A549 (cell line): ENCODE data around the gene EIF4E2. TPM values are rescaled to one million over a fixed set of nuclear protein-coding genes. Genes with fewer than 3 reads are reported as not detected.

ENCODE experiments used
- ATAC-seq, 2 experiments: fragments of 200-7000 bp in 1 of 2; fragments of >200 bp in 1 of 2; cut with Nextera tagmentation in 1 of 2; cut with Tn5 transposase in 1 of 2; 3 replicates each; pipeline versions ENCODE4 v1.8.0 to v1.9.1; 2018 to 2020; ENCODE audit warnings: mild to moderate bottlenecking in 1 of 2, moderate library complexity in 1 of 2
- CTCF ChIA-PET: fragments of 300-600 bp; sonication (Branson Sonifier 250); formaldehyde crosslinking; extraction: SDS; loops from one replicate; lab custom pipeline; 2021; ENCODE audit warnings: antibody characterized with exemption, inconsistent platforms; lab: Yijun Ruan, JAX
- POLR2A ChIA-PET: fragments of 350-600 bp; formaldehyde crosslinking; extraction: SDS; loops from one replicate; lab custom pipeline; 2021; ENCODE audit warnings: antibody characterized with exemption, inconsistent platforms; lab: Yijun Ruan, JAX
- DNase-seq, 2 experiments: peaks; one replicate each; pipeline versions ENCODE4 v3.0.0 to v3.0.0-alpha.2; 2011 to 2016; ENCODE audit warnings: low read depth in 1 of 2, low spot score in 1 of 2
- FAIRE-seq: peaks from 2 replicates; lab custom pipeline; 2011; peaks lifted over from hg19 to GRCh38; lab: Jason Lieb, UNC
- H3K27ac ChIP-seq, 2 experiments: fragments of >200 bp; sonication (Bioruptor Twin); formaldehyde crosslinking; 3 replicates each; pipeline ENCODE4 v1.5.1; 2016 to 2017
- H3K4me1 ChIP-seq: fragments of >200 bp; sonication (Bioruptor Twin); formaldehyde crosslinking; 3 replicates; pipeline ENCODE4 v1.6.1; 2016
- H3K4me2 ChIP-seq: fragments of >200 bp; sonication (Bioruptor Twin); formaldehyde crosslinking; 3 replicates; pipeline ENCODE4 v1.6.1; 2016
- H3K4me3 ChIP-seq: fragments of >200 bp; sonication (Bioruptor Twin); formaldehyde crosslinking; 3 replicates; pipeline ENCODE4 v1.5.1; 2016
- H3K9me3 ChIP-seq: fragments of >200 bp; sonication (Bioruptor Twin); formaldehyde crosslinking; 3 replicates; pipeline ENCODE4 v1.6.1; 2016
- CHD4 ChIP-seq: fragments of 200-600 bp; sonication (generic); IDR thresholded peaks from 2 replicates; pipeline ENCODE4 v1.6.1; 2016; ENCODE audit warnings: antibody characterized with exemption, mild to moderate bottlenecking, borderline replicate concordance
- EHF ChIP-seq: fragments of 250-450 bp; sonication (Bioruptor Pico); IDR thresholded peaks from 2 replicates; pipeline ENCODE4 v1.5.0; 2020; ENCODE audit warnings: mild to moderate bottlenecking
- EHMT2 ChIP-seq: fragments of 200-600 bp; sonication (generic); IDR thresholded peaks from 2 replicates; pipeline ENCODE4 v1.6.1; 2016; ENCODE audit warnings: antibody characterized with exemption, low read depth, mild to moderate bottlenecking, moderate library complexity
- ELK1 ChIP-seq: fragments of 150-350 bp; IDR thresholded peaks from 2 replicates; pipeline ENCODE4 v1.6.1; 2014; ENCODE audit warnings: low read depth, mild to moderate bottlenecking, low read length
- ESRRA ChIP-seq: fragments of 150-350 bp; IDR thresholded peaks from 2 replicates; pipeline ENCODE4 v1.6.1; 2014; ENCODE audit warnings: mild to moderate bottlenecking, low read length, borderline replicate concordance
- FOSL2 ChIP-seq, 2 experiments: fragments of 450-650 bp in 1 of 2; fragments of >200 bp in 1 of 2; sonication (Bioruptor Twin) in 1 of 2; formaldehyde crosslinking; IDR thresholded peaks; 2 replicates each; pipeline versions ENCODE4 v1.5.0 to v1.6.1; 2016 to 2020; ENCODE audit warnings: mild to moderate bottlenecking in 1 of 2, moderate library complexity in 1 of 2
- GATA3 ChIP-seq: IDR thresholded peaks from 2 replicates; pipeline ENCODE4 v1.6.1; 2012; ENCODE audit warnings: borderline replicate concordance
- HDAC2 ChIP-seq: fragments of 200-600 bp; sonication (generic); IDR thresholded peaks from 2 replicates; pipeline ENCODE4 v1.6.1; 2016
- HMGXB4 ChIP-seq: fragments of 250-450 bp; sonication (Bioruptor Pico); IDR thresholded peaks from 2 replicates; pipeline ENCODE4 v1.5.0; 2021; ENCODE audit warnings: mild to moderate bottlenecking, moderate library complexity, borderline replicate concordance
- HOXB13 ChIP-seq: fragments of 250-450 bp; sonication (Bioruptor Pico); IDR thresholded peaks from 2 replicates; pipeline ENCODE4 v1.5.0; 2020; ENCODE audit warnings: low read depth, mild to moderate bottlenecking, moderate library complexity
- MAFK ChIP-seq: fragments of 450-650 bp; IDR thresholded peaks from 2 replicates; pipeline ENCODE4 v1.6.1; 2014; ENCODE audit not compliant: partially characterized antibody
- MAX ChIP-seq: IDR thresholded peaks from 2 replicates; pipeline ENCODE4 v1.6.1; 2012
- MAZ ChIP-seq: fragments of 150-350 bp; IDR thresholded peaks from 2 replicates; pipeline ENCODE4 v1.6.1; 2014; ENCODE audit warnings: antibody characterized with exemption, low read depth, low read length, borderline replicate concordance
- NFE2L2 ChIP-seq: fragments of 150-350 bp; conservative IDR thresholded peaks from 2 replicates; pipeline ENCODE4 v1.6.1; 2014; ENCODE audit warnings: low read length
- NPAS2 ChIP-seq: fragments of 250-450 bp; sonication (Bioruptor Pico); IDR thresholded peaks from 2 replicates; pipeline ENCODE4 v1.8.0; 2022; ENCODE audit warnings: mild to moderate bottlenecking, moderate library complexity, borderline replicate concordance
- NR3C1 ChIP-seq: fragments of >200 bp; sonication (Bioruptor Twin); formaldehyde crosslinking; IDR thresholded peaks from 3 replicates; pipeline ENCODE4 v1.6.1; 2017
- RNF2 ChIP-seq: fragments of 200-600 bp; sonication (generic); IDR thresholded peaks from 2 replicates; pipeline ENCODE4 v1.6.1; 2016; ENCODE audit warnings: low read depth, mild to moderate bottlenecking, antibody characterized with exemption, moderate library complexity, borderline replicate concordance
- TP53 ChIP-seq: fragments of 250-450 bp; sonication (Bioruptor Pico); IDR thresholded peaks from 2 replicates; pipeline ENCODE4 v1.5.0; 2021; ENCODE audit warnings: mild to moderate bottlenecking, moderate library complexity
- ZC3H11A ChIP-seq: fragments of 450-650 bp; IDR thresholded peaks from 2 replicates; pipeline ENCODE4 v1.6.1; 2014; ENCODE audit warnings: antibody characterized with exemption, mild to moderate bottlenecking
- ZNF302 ChIP-seq: fragments of 250-450 bp; sonication (Bioruptor Pico); IDR thresholded peaks from 2 replicates; pipeline ENCODE4 v1.9.0; 2021; ENCODE audit warnings: inconsistent platforms, mild to moderate bottlenecking, moderate library complexity
- WGBS: methylation state at CpG from one replicate; pipeline ENCODE4 v1.1.6; 2017; ENCODE audit errors: missing lambda C conversion rate; 5-methylcytosine and 5-hydroxymethylcytosine counted together
- polyA plus RNA-seq, 4 experiments: library from polyadenylated mRNA; depleted of rRNA in 3 of 4; stranded (reverse); fragments of >200 nt; fragmentation: RNase III in 1 of 4; extraction: RNeasy Plus Mini Kit Qiagen cat#74134 plus additional on column Dnase treatment in 1 of 4; gene quantifications; 2 replicates in 3 of 4; 3 replicates in 1 of 4; pipeline ENCODE4 v1.2.3, GENCODE V29; 2011 to 2017
- TF ChIP-seq, protein P1 (sequence below): fragments of >200 bp; sonication (Bioruptor Twin); formaldehyde crosslinking; IDR thresholded peaks from 3 replicates; pipeline ENCODE4 v1.6.1; 2016
- TF ChIP-seq, protein P2 (sequence below): IDR thresholded peaks from 2 replicates; pipeline ENCODE4 v1.6.1; 2012; ENCODE audit warnings: low read depth, borderline replicate concordance
- TF ChIP-seq, protein P3 (sequence below): fragments of >200 bp; sonication (Bioruptor Twin); formaldehyde crosslinking; IDR thresholded peaks from 2 replicates; pipeline ENCODE4 v1.6.1; 2016
- TF ChIP-seq, protein P4 (sequence below): fragments of >200 bp; sonication (Bioruptor Twin); formaldehyde crosslinking; IDR thresholded peaks from 3 replicates; pipeline ENCODE4 v1.5.1; 2016

The EIF4E2 gene
- polyA plus RNA-seq, 2 of the 4 experiments (the other 2 are of a cell fraction), result 49.1 to 177 TPM

- Histone ChIP-seq H3K4me2 (no peak overlapping the region), H3K4me3 (no peak overlapping the region), H3K27ac (no peak overlapping the region), H3K9me3 (no peaks in the 10 kb centered on the region), H3K4me1 (peaks cover 24% of the 10 kb centered on the region)
- POLR2A ChIA-PET, result no interaction called here
- DNase-seq (no peak), ATAC-seq (peak in 1 of 2 experiments; percentile 9; a peak in 2 of 6 replicates), FAIRE-seq (no peak)
- CTCF ChIA-PET, result interaction anchor here (1.0 kb wide), 1 partner anchor 66 kb away, joined by 3 read pairs; no protein-coding TSS in a partner anchor
- 68% methylated on average over 6 of the region's 10 CpGs for WGBS
- TF ChIP-seq ZC3H11A, result no peak
- no peak for TF ChIP-seq GATA3
- TF ChIP-seq HDAC2, result no peak
- TF ChIP-seq, protein P1, sequence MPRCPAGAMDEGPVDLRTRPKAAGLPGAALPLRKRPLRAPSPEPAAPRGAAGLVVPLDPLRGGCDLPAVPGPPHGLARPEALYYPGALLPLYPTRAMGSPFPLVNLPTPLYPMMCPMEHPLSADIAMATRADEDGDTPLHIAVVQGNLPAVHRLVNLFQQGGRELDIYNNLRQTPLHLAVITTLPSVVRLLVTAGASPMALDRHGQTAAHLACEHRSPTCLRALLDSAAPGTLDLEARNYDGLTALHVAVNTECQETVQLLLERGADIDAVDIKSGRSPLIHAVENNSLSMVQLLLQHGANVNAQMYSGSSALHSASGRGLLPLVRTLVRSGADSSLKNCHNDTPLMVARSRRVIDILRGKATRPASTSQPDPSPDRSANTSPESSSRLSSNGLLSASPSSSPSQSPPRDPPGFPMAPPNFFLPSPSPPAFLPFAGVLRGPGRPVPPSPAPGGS, result no peak
- no peak for TF ChIP-seq EHF (CRISPR knock-in tag)
- TF ChIP-seq, protein P2, sequence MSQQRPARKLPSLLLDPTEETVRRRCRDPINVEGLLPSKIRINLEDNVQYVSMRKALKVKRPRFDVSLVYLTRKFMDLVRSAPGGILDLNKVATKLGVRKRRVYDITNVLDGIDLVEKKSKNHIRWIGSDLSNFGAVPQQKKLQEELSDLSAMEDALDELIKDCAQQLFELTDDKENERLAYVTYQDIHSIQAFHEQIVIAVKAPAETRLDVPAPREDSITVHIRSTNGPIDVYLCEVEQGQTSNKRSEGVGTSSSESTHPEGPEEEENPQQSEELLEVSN, result no peak
- TF ChIP-seq, protein P3, sequence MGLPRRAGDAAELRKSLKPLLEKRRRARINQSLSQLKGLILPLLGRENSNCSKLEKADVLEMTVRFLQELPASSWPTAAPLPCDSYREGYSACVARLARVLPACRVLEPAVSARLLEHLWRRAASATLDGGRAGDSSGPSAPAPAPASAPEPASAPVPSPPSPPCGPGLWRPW, result no peak
- TF ChIP-seq CHD4, result no peak
- no peak for TF ChIP-seq MAZ
- TF ChIP-seq, protein P4, sequence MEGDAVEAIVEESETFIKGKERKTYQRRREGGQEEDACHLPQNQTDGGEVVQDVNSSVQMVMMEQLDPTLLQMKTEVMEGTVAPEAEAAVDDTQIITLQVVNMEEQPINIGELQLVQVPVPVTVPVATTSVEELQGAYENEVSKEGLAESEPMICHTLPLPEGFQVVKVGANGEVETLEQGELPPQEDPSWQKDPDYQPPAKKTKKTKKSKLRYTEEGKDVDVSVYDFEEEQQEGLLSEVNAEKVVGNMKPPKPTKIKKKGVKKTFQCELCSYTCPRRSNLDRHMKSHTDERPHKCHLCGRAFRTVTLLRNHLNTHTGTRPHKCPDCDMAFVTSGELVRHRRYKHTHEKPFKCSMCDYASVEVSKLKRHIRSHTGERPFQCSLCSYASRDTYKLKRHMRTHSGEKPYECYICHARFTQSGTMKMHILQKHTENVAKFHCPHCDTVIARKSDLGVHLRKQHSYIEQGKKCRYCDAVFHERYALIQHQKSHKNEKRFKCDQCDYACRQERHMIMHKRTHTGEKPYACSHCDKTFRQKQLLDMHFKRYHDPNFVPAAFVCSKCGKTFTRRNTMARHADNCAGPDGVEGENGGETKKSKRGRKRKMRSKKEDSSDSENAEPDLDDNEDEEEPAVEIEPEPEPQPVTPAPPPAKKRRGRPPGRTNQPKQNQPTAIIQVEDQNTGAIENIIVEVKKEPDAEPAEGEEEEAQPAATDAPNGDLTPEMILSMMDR, result no peak
- no peak for TF ChIP-seq NR3C1
- TF ChIP-seq ELK1, result no peak
These were observed 44.6 kb upstream of the EIF4E2 start for GRCh38 chr2:232505856-232506255.

DNA sequence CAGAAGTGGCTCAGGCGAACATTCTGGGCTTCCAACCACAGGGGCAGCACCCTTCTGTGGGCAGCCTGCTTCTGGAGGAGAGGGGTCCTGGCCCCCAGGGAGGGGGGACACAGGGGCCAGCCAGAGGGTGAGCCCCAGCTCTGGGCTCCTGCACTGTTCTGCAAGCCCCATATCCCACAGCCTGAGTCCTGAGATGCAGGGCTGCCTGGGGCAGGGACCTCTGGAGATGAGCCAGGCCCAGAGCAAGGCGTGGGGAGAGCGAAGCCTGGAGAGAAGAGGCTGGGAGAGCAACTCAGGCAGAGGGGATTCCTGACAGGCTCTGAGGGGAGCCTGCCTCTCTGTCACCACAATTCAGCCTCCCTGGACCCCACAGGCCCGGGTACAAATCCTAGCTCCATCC lies 43.8 kb upstream of the EIF4E2 start:
- WGBS, result 76% methylated on average over 2 of the region's 4 CpGs
- TF ChIP-seq RNF2 (no peak), EHMT2 (no peak), ZNF302 (CRISPR knock-in tag) (no peak), FOSL2 (IDR thresholded peaks at IDR 0.05) (no peak), FOSL2 (CRISPR knock-in tag; IDR thresholded peaks at IDR 0.05) (no peak), HMGXB4 (CRISPR knock-in tag) (no peak), MAZ (no peak), NFE2L2 (no peak), NPAS2 (CRISPR knock-in tag) (no peak), MAX (no peak), HOXB13 (CRISPR knock-in tag) (no peak), ESRRA (no peak), MAFK (no peak), TP53 (CRISPR knock-in tag) (no peak)
- TF ChIP-seq, protein P4, result no peak
- no peak overlapping the region for H3K27ac ChIP-seq
- H3K4me1 ChIP-seq, result peaks cover 20% of the 10 kb centered on the region
- DNase-seq, result no peak
- ATAC-seq, result peak; percentile 46 to 48; a peak in 4 of 6 replicates
- H3K4me3 ChIP-seq, result no peak overlapping the region
- ChIA-PET POLR2A (no interaction called here), CTCF (interaction anchor here (2.2 to 7.9 kb wide), 2 partner anchors 12 to 15 kb away, joined by 6 to 77 read pairs; partner anchors contain the start of gene PRSS56)
- H3K9me3 ChIP-seq, result no peaks in the 10 kb centered on the region
- FAIRE-seq, result no peak
- H3K4me2 ChIP-seq, result no peak overlapping the region
